SKM-1 treated with dmso at 0.1 percent for 144 hours (cell line): ENCODE data around the gene CEP170.
A peak's percentile ranks its signal among the peaks of the same experiment; 100 is the strongest.

Experiments used
- DNase-seq: peaks from one replicate; lab custom pipeline; 2025; ENCODE audit not compliant: unreplicated experiment; lab: John Stamatoyannopoulos, UW

CEP170 gene

GRCh38 chr1:243268751-243269460, 13.8 kb upstream of the CEP170 start:
- DNase-seq = no peak

- DNase-seq = peak; percentile 94
These were observed 13.0 kb upstream of the CEP170 start for GRCh38 chr1:243267914-243268653.

- peak; percentile 78 for DNase-seq
These were observed 12.4 kb upstream of the CEP170 start for GRCh38 chr1:243267471-243267880.

GRCh38 chr1:243266231-243266630, 11.2 kb upstream of the CEP170 start:
- DNase-seq = no peak

GRCh38 chr1:243264717-243265116, 9.6 kb upstream of the CEP170 start:
- peak; percentile 88 for DNase-seq

GRCh38 chr1:243261390-243261789, 6.3 kb upstream of the CEP170 start:
- no peak for DNase-seq

GRCh38 chr1:243260221-243260880, 5.3 kb upstream of the CEP170 start:
- no peak for DNase-seq

- no peak for DNase-seq
These were observed 3.6 kb upstream of the CEP170 start for GRCh38 chr1:243258731-243259130.

GRCh38 chr1:243257189-243257588, 2.1 kb upstream of the CEP170 start:
- DNase-seq = no peak

- DNase-seq = no peak
These were observed 1.5 kb upstream of the CEP170 start for GRCh38 chr1:243256590-243256989.

GRCh38 chr1:243255791-243256512, 871 bp upstream of the CEP170 start, which contains the start of gene SDCCAG8:
SDCCAG8 (plus strand) TSS chr1:243256041; CDS start chr1:243256174, 133 bp downstream.
- DNase-seq = peak; percentile 100

- peak; percentile 84 for DNase-seq
These were observed 701 bp downstream of the CEP170 start for GRCh38 chr1:243254233-243254926.

GRCh38 chr1:243253926-243254232, 1.2 kb downstream of the CEP170 start:
- DNase-seq = no peak

GRCh38 chr1:243253211-243253925, 1.7 kb downstream of the CEP170 start:
- DNase-seq = no peak

- DNase-seq = no peak
These were observed 3.5 kb downstream of the CEP170 start for GRCh38 chr1:243251539-243251938.

- no peak for DNase-seq
These were observed 5.0 kb downstream of the CEP170 start for GRCh38 chr1:243250102-243250501.

- no peak for DNase-seq
These were observed 5.9 kb downstream of the CEP170 start for GRCh38 chr1:243249214-243249613.

- DNase-seq = no peak
These were observed 7.2 kb downstream of the CEP170 start for GRCh38 chr1:243247901-243248300.

- peak; percentile 75 for DNase-seq
These were observed 8.2 kb downstream of the CEP170 start for GRCh38 chr1:243246916-243247315.

- no peak for DNase-seq
These were observed 10.6 kb downstream of the CEP170 start for GRCh38 chr1:243244432-243244841.
